Measurements from ENCODE around the gene FANCC.

GRCh38 chr9:95063300-95063699, 254.2 kb downstream of the FANCC start:
- TF ChIP-seq CTCF (IDR thresholded peaks at IDR 0.05) (no peak), POLR2A (IDR thresholded peaks at IDR 0.05) (no peak)
